ENCODE data around the gene CCNYL1.
A peak's percentile ranks its signal among the peaks of the same experiment; 100 is the strongest.

CCNYL1 gene

GRCh38 chr2:207768168-207768865, 56.9 kb downstream of the CCNYL1 start:
- DNase-seq = peak; percentile 27

GRCh38 chr2:207768866-207769596, 57.6 kb downstream of the CCNYL1 start:
- peak; percentile 21 for DNase-seq

GRCh38 chr2:207770602-207771404, 59.4 kb downstream of the CCNYL1 start:
- DNase-seq = no peak

GRCh38 chr2:207771421-207771820, 60.0 kb downstream of the CCNYL1 start:
- DNase-seq = no peak

DNA sequence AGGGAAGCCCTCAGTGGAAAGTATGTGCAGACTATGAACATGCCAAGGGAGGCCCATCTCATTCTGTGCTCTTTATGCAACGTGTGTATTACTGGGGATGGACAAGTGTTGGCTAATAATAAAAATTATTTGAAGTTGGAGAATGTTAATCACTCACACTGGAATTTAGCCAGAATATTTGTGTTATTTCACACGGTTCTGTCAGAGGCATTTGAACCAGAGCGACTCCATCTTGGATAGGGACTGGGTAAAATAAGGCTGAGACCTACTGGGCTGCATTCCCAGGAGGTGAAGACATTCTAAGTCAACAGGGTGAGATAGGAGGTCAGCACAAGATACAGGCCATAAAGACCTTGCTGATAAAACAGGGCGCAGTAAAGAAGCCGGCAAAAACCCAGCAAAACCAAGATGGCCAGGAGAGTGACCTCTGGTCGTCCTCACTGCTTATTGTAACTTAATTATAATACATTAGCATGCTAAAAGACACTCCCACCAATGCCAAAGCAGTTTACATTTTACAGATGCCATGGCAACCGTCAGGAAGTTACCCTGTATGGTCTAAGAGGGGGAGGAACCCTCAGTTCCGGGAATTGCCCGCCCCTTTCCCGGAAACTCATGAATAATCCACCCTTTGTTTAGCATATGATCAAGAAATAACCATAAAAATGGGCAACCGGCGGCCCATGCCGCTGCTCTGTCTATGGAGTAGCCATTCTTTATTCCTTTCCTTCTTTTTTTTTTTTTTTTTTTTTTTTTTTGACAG, 60.8 kb downstream of the CCNYL1 start:
- no peak for DNase-seq

DNA sequence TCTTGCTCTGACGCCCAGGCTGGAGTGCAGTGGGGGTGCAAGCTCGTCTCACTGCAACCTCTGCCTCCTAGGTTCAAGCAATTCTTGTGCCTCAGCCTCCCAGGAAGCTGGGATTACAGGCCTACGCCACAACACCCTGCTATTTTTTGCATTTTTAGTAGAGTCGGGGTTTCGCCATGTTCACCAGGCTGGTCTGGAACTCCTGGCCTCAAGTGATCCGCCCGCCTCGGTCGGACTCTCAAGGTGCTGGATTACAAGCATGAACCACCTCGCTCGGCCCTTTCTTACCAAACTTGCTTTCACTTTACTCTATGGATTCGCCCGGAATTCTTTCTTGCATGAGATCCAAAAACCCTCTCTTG, 61.4 kb downstream of the CCNYL1 start:
- no peak for DNase-seq

DNA sequence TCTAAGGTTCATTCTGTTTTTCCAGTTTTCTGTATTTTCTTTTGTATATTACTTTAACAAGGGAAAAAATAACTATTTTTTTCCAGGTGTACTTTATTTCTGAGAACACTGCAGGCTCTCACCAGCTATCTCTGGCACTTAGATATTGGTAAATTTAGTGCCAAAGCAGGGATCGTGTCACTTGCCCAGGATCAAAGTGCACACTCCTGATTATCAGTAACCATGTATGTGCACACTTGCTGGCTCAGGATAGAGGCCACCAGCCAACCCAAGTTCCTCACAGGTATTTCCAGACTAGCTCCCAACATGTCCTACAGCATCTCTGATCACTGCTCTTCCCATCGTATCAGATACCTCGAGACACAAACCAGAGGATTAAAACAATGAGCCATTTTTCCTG, 64.0 kb downstream of the CCNYL1 start:
- no peak for DNase-seq

GRCh38 chr2:207777124-207777523, 65.7 kb downstream of the CCNYL1 start:
- DNase-seq = no peak

- DNase-seq = no peak
Measured at GRCh38 chr2:207778298-207778882, 67.0 kb downstream of the CCNYL1 start.

- no peak for DNase-seq
Measured at GRCh38 chr2:207779523-207779922, 68.1 kb downstream of the CCNYL1 start.

- no peak for DNase-seq
Measured at GRCh38 chr2:207782238-207783030, 71.0 kb downstream of the CCNYL1 start.

DNA sequence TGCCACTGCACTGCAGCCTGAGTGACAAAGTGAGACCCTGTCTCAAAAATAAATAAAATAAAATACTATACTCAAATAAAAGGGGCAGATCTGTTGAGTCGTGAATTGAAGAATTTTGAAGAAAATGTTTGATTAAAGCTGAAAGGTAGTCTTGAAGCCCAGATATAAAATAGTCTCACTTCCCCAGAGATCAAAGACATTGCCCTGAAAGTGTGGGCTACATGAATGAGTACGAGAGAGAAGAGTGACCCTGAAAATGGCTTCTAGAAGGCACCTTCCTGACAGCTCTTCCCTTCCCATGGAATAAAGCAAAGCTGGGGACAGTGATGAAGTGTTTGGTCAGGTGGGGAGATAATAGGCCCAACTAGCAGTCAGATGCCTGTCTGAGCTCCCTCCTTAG, 72.1 kb downstream of the CCNYL1 start:
- no peak for DNase-seq

- no peak for DNase-seq
Measured at GRCh38 chr2:207784898-207785297, 73.5 kb downstream of the CCNYL1 start.

- no peak for DNase-seq
Measured at GRCh38 chr2:207787017-207787416, 75.6 kb downstream of the CCNYL1 start.

- no peak for DNase-seq
Measured at GRCh38 chr2:207787800-207788199, 76.4 kb downstream of the CCNYL1 start.

DNA sequence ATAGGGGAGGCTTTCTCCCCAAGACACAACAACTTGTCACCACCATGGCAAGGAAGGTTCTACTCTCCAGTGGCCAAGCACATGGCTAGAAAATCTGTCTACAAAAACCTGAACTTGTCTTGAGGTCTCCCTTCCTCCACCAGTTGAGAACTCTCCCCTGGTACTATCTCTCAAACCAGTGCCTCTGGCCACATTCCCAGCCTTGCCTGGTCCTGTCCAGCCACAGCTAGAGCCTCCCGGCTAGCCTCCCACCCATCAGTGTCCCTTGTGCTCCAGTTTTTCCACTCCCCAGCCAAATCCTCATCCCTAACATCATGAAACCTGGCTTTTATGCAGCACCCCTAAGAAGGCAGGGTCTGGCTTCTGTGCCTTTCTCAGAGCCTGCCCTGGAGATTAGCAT, 79.5 kb downstream of the CCNYL1 start:
- no peak for DNase-seq

DNA sequence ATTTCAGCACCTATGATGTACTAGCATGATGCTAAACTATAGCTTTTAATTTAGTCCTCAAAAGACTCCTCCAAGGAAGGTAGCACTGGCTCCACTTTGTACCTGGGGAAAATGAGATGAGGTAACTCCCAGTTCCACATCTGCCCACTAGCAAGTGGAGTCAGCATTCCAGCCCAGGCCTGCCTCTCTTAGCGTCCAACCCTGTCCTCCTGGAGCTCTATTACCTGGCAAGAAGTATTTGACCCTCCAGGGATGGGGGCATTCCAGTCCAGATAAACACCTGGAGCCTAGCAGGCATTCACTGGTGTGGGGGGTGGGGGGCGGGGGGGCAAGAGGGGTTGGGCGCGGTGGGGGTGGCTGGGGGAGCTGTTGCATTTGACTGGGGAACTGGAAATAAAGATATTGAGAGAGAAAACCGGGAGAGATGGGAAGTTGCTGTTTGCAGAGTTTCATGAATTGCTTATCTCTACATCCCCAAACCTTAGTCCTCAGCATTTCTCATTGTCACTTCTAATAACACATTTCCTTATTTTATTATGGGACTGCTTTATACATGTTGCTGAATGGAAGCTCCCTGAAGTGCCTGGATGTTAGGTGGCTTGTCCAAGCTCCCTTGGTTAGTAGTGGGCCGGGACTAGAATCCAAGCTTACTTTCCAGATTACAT, 80.3 kb downstream of the CCNYL1 start:
- DNase-seq = no peak

- no peak for DNase-seq
Measured at GRCh38 chr2:207792244-207792785, 80.9 kb downstream of the CCNYL1 start.

GRCh38 chr2:207796585-207797350, 85.3 kb downstream of the CCNYL1 start:
- no peak for DNase-seq

- no peak for DNase-seq
Measured at GRCh38 chr2:207801259-207801658, 89.8 kb downstream of the CCNYL1 start.

All from activated CD8-positive, alpha-beta memory T cell treated with anti-CD3 and anti-CD28 coated beads, Interleukin-2, amount 50 U/mL, for 4 hours (primary cell).